T-helper 1 cell treated with Interleukin-12 subunit alpha and Interleukin-12 subunit beta and Interleukin-4 antibody, amounts not matched to agents 30 μg/mL and 1 μg/mL, for 36 hours (primary cell): ENCODE measurements around the gene ZBTB42.
"Not testable (repeated sequence)": the region's sequence is repeated elsewhere in the genome, so short reads cannot be mapped to it uniquely, and the experiment has no call there.

Experiments
- H3K27ac Mint-ChIP-seq: one replicate; pipeline ENCODE4 v1.8.0; 2021; ENCODE audit warnings: mild to moderate bottlenecking, mixed read lengths
- H3K27me3 Mint-ChIP-seq: one replicate; pipeline ENCODE4 v1.8.0; 2021; ENCODE audit warnings: low read depth, mixed read lengths
- H3K36me3 Mint-ChIP-seq: one replicate; pipeline ENCODE4 v1.8.0; 2021; ENCODE audit warnings: low read depth, mixed read lengths
- H3K4me1 Mint-ChIP-seq: one replicate; pipeline ENCODE4 v1.8.0; 2021; ENCODE audit warnings: low read depth, mixed read lengths
- H3K4me3 Mint-ChIP-seq: one replicate; pipeline ENCODE4 v1.8.0; 2021; ENCODE audit warnings: mild to moderate bottlenecking, moderate library complexity, mixed read lengths
- H3K9me3 Mint-ChIP-seq: one replicate; pipeline ENCODE4 v1.8.0; 2021; ENCODE audit warnings: mixed read lengths

ZBTB42 gene

DNA sequence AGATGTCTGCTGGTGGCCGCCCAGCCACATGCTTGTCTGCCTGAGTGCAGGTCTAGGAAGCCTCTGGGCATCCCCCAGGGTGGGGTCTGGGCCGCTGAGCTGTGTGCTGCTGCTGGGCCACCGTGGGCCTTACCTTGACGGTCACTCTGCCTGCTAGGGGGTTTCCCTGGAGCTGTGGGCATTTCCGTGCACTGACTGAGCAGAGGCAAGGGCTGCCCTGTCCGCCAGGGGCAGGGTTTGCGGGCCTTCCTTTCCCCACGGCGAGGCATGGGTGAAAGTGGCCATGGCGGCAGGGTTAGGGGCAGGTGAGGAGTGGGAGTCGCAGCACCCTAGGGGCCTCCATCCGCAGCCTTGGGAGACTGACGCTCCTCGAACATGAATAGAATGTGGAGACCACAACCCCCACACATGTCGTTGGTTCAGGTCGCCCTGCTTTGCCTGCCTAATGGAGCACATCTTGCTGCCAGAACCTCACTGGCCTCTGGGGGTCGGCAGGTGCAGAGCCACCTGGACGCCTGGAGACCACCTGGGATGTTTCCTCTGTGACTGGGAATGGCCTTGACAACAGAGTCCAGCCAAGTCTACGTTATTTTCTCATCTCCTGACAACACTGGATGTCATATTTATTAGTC is 2.5 kb downstream of the ZBTB42 start:
- peaks cover 2% of the 10 kb centered on the region for H3K36me3 Mint-ChIP-seq
- H3K9me3 Mint-ChIP-seq = no peaks in the 10 kb centered on the region
- no peak overlapping the region for H3K27ac Mint-ChIP-seq
- peaks cover 24% of the 10 kb centered on the region for H3K4me1 Mint-ChIP-seq
- H3K27me3 Mint-ChIP-seq = peaks cover 9% of the 10 kb centered on the region
- H3K4me3 Mint-ChIP-seq = no peak overlapping the region

- no peaks in the 10 kb centered on the region for H3K9me3 Mint-ChIP-seq
- peaks cover 5% of the 10 kb centered on the region for H3K27me3 Mint-ChIP-seq
- H3K27ac Mint-ChIP-seq = no peak overlapping the region
- no peak overlapping the region for H3K4me3 Mint-ChIP-seq
- H3K4me1 Mint-ChIP-seq = peaks cover 18% of the 10 kb centered on the region
- peaks cover 2% of the 10 kb centered on the region for H3K36me3 Mint-ChIP-seq
These were observed 3.1 kb downstream of the ZBTB42 start for GRCh38 chr14:104803912-104804410.

DNA sequence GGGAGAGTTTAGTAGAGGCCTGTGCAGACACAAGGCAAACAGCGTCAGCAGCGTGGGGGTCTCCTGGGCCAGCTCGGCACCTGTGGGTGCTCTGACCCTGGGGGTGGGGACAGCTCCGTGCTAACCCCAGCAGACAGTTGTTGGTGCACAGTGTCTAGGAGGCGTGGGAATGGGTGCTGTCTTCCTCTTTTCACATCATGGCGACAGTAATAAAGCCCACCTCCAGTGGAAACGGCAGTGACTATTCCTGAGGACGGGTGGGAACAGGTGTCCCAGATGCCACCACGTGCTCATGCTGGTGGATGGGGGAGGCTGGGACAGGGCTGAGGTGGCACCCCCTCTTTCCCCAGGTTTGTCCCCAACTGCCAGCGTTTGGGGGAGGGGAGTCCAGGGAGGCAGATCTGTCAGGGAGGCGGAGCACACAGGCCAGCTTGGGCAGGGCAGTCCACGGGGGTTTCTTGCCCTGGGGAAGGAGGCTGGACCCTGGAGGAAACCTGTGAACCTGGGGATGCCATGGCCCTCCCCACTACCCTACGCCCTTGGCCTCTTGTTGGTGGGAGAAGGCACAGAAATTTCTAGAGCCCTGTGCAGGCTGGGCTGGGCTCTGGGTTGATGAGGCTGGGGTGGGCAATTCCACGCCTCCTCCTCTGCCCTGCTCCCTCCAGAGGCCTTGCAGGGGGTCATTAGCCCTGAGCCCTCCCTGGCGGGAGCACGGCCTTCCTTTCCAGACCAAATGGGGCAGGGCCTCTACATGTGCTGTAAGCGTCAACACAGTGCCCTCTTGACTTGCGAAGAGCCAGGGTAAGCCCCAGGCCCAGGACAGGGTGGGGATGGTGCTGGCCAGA is 3.8 kb downstream of the ZBTB42 start:
- Mint-ChIP-seq H3K27me3 (no peaks in the 10 kb centered on the region), H3K4me3 (no peak overlapping the region), H3K36me3 (peaks cover 2% of the 10 kb centered on the region), H3K9me3 (no peaks in the 10 kb centered on the region), H3K4me1 (peaks cover 11% of the 10 kb centered on the region), H3K27ac (no peak overlapping the region)

- Mint-ChIP-seq H3K27me3 (no peaks in the 10 kb centered on the region), H3K9me3 (no peaks in the 10 kb centered on the region), H3K4me1 (peaks cover 7% of the 10 kb centered on the region), H3K27ac (no peak overlapping the region), H3K4me3 (no peak overlapping the region), H3K36me3 (peaks cover 2% of the 10 kb centered on the region)
These were observed 4.4 kb downstream of the ZBTB42 start for GRCh38 chr14:104805326-104805678.

- Mint-ChIP-seq H3K36me3 (peaks cover 2% of the 10 kb centered on the region), H3K9me3 (no peaks in the 10 kb centered on the region), H3K4me1 (peaks cover 7% of the 10 kb centered on the region), H3K27ac (no peak overlapping the region), H3K4me3 (no peak overlapping the region), H3K27me3 (no peaks in the 10 kb centered on the region)
These were observed 5.2 kb downstream of the ZBTB42 start for GRCh38 chr14:104805941-104806624.

GRCh38 chr14:104806625-104807465 is 5.9 kb downstream of the ZBTB42 start:
- no peak overlapping the region for H3K4me3 Mint-ChIP-seq
- H3K27me3 Mint-ChIP-seq = no peaks in the 10 kb centered on the region
- no peak overlapping the region for H3K27ac Mint-ChIP-seq
- H3K9me3 Mint-ChIP-seq = no peaks in the 10 kb centered on the region
- H3K36me3 Mint-ChIP-seq = peaks cover 2% of the 10 kb centered on the region
- peaks cover 7% of the 10 kb centered on the region for H3K4me1 Mint-ChIP-seq

- Mint-ChIP-seq H3K4me3 (no peak overlapping the region), H3K9me3 (no peaks in the 10 kb centered on the region), H3K36me3 (no peaks in the 10 kb centered on the region), H3K27ac (no peak overlapping the region), H3K27me3 (no peaks in the 10 kb centered on the region), H3K4me1 (peaks cover 4% of the 10 kb centered on the region)
These were observed 7.6 kb downstream of the ZBTB42 start for GRCh38 chr14:104808456-104808855.

DNA sequence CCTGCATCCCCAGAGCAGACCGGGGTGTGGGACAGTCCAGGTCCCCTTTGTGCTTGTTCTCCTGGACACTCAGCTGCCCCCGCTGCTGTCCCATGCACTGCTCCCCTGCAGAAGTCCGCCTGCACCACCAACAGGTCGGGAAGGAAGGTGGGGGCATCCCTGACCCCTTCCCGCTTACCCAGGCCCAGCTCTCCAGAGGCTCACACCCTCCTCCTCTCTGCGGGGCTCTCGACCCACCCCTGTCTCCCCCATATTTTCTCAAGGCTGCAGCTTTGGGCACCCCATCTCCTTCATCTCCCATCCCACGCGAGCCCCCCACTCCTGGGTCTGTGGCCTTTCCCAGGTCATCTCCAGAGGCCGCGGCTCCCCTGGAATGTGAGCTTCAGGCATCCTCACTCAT is 9.4 kb downstream of the ZBTB42 start:
- H3K27me3 Mint-ChIP-seq = no peaks in the 10 kb centered on the region
- H3K4me3 Mint-ChIP-seq = no peak overlapping the region
- H3K4me1 Mint-ChIP-seq = peaks cover 15% of the 10 kb centered on the region
- no peak overlapping the region for H3K27ac Mint-ChIP-seq
- H3K36me3 Mint-ChIP-seq = no peaks in the 10 kb centered on the region
- H3K9me3 Mint-ChIP-seq = no peaks in the 10 kb centered on the region

DNA sequence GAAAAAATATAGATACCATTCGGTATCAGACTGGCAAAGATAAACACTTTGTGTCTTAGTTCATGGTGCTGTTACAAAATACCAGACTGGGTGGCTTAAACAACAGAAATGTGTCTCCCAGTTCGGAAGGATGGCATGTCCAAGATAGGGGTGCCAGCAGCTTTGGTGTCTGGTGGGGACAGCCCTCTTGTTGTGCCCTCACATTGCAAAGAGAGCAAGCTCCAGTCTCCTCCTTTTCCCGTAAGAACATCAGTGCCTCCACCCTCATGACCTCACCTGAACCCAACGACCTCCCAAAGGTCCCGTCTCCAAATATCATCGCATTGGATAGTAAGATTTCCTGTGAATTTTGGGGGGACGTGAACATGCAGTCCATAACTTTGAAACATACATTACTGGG is 12.4 kb downstream of the ZBTB42 start:
- Mint-ChIP-seq H3K4me1 (peaks cover 17% of the 10 kb centered on the region), H3K27me3 (no peaks in the 10 kb centered on the region), H3K9me3 (no peaks in the 10 kb centered on the region), H3K27ac (no peak overlapping the region), H3K36me3 (no peaks in the 10 kb centered on the region), H3K4me3 (no peak overlapping the region)

GRCh38 chr14:104814701-104815100 is 13.8 kb downstream of the ZBTB42 start:
- peaks cover 17% of the 10 kb centered on the region for H3K4me1 Mint-ChIP-seq
- not testable (repeated sequence) for H3K36me3 Mint-ChIP-seq, H3K27me3 Mint-ChIP-seq, H3K9me3 Mint-ChIP-seq
- peak overlapping the region; percentile 91 for H3K4me3 Mint-ChIP-seq
- peak overlapping the region; percentile 62 for H3K27ac Mint-ChIP-seq

DNA sequence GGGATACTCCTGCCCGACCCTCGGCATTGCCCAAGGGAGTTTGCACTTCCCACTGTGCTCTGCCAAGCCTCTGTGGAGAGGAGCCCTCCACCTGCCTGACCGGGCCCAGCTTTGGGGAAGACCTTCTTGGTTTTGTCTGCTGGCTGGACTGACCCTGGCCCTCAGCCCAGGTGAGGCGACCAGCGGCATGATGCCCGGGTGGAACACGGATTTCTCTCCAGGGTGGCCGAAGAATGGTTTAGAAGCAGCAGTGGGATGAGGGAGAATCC is 15.6 kb downstream of the ZBTB42 start:
- Mint-ChIP-seq H3K36me3 (no peaks in the 10 kb centered on the region), H3K9me3 (no peaks in the 10 kb centered on the region), H3K4me3 (peak overlapping the region; percentile 91), H3K27me3 (no peaks in the 10 kb centered on the region), H3K27ac (peak overlapping the region; percentile 84), H3K4me1 (peaks cover 17% of the 10 kb centered on the region)

- H3K36me3 Mint-ChIP-seq = no peaks in the 10 kb centered on the region
- no peak overlapping the region for H3K4me3 Mint-ChIP-seq
- H3K4me1 Mint-ChIP-seq = peaks cover 15% of the 10 kb centered on the region
- H3K27ac Mint-ChIP-seq = no peak overlapping the region
- H3K27me3 Mint-ChIP-seq = no peaks in the 10 kb centered on the region
- no peaks in the 10 kb centered on the region for H3K9me3 Mint-ChIP-seq
These were observed 17.2 kb downstream of the ZBTB42 start for GRCh38 chr14:104817930-104818713.

DNA sequence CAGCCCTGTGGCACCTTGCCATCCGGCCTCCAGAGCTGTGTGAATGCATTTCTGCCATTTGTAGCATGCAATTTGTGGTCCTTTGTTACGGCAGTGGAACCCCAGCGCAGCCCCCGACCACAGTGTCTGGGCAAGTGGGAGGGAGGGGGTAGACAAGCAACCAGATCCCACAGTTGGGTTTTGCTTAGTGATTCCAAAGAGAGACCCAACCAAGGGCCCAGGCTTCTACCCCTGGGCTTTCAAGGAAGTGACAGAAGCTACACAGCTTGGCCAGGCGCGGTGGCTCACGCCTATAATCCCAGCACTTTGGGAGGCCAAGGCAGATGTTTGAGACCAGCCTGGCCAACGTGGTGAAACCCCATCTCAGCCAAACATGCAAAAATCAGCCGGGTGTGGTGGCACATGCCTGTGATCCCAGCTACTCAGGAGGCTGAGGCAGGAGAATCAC is 17.8 kb downstream of the ZBTB42 start:
- H3K36me3 Mint-ChIP-seq = no peaks in the 10 kb centered on the region
- H3K4me3 Mint-ChIP-seq = no peak overlapping the region
- no peak overlapping the region for H3K27ac Mint-ChIP-seq
- peaks cover 2% of the 10 kb centered on the region for H3K27me3 Mint-ChIP-seq
- H3K4me1 Mint-ChIP-seq = peaks cover 13% of the 10 kb centered on the region
- H3K9me3 Mint-ChIP-seq = no peaks in the 10 kb centered on the region

- Mint-ChIP-seq H3K27ac (no peak overlapping the region), H3K9me3 (peaks cover under 1% of the 10 kb centered on the region), H3K36me3 (no peaks in the 10 kb centered on the region), H3K4me3 (no peak overlapping the region), H3K4me1 (peaks cover 8% of the 10 kb centered on the region), H3K27me3 (peaks cover 7% of the 10 kb centered on the region)
These were observed 18.5 kb downstream of the ZBTB42 start for GRCh38 chr14:104819361-104819781.
